H1 (cell line): Measurements from ENCODE around the gene CXCL16. TPM values are rescaled to one million over a fixed set of nuclear protein-coding genes. Genes with fewer than 3 reads are reported as not detected.

Source experiments
- CTCF ChIA-PET: fragments of 300-600 bp; sonication (Branson Sonifier 250); formaldehyde crosslinking; loops from one replicate; lab custom pipeline; 2021; ENCODE audit not compliant: partially characterized antibody; lab: Charles Lee
- POLR2A ChIA-PET: fragments of 300-600 bp; sonication (Branson Sonifier 250); formaldehyde crosslinking; loops from one replicate; lab custom pipeline; 2021; ENCODE audit warnings: inconsistent platforms; ENCODE audit not compliant: partially characterized antibody; lab: Charles Lee
- DNase-seq, 2 experiments: peaks; one replicate each; pipeline versions ENCODE4 v3.0.0 to v3.0.0-alpha.2; 2010 to 2022; ENCODE audit warnings: low spot score in 2 of 2, low read depth in 1 of 2, mixed read lengths in 1 of 2
- FAIRE-seq: peaks from 2 replicates; lab custom pipeline; 2011; peaks lifted over from hg19 to GRCh38; lab: Jason Lieb, UNC
- H2AFZ ChIP-seq: 2 replicates; pipeline ENCODE4 v1.8.1; 2012; ENCODE audit warnings: low read length, inconsistent platforms
- H2AK5ac ChIP-seq: 2 replicates; pipeline ENCODE4 v1.6.1; 2013; ENCODE audit warnings: low read depth, low read length
- H2BK120ac ChIP-seq: replicated peaks from 2 replicates; pipeline ENCODE3; 2013; ENCODE audit warnings: low read depth, low read length, inconsistent platforms
- H2BK12ac ChIP-seq: 2 replicates; pipeline ENCODE4 v1.6.1; 2013; ENCODE audit warnings: low read depth, low read length
- H2BK15ac ChIP-seq: 2 replicates; pipeline ENCODE4 v1.6.1; 2013; ENCODE audit warnings: low read length
- H2BK20ac ChIP-seq: 2 replicates; pipeline ENCODE4 v1.6.1; 2013; ENCODE audit warnings: low read length
- H2BK5ac ChIP-seq: 2 replicates; pipeline ENCODE4 v1.6.1; 2013; ENCODE audit warnings: low read depth, low read length
- H3K14ac ChIP-seq: 2 replicates; pipeline ENCODE4 v1.6.1; 2013; ENCODE audit warnings: inconsistent platforms; ENCODE audit not compliant: insufficient read length
- H3K18ac ChIP-seq: 2 replicates; pipeline ENCODE4 v1.6.1; 2013; ENCODE audit warnings: low read length; ENCODE audit errors: extremely low read depth
- H3K23ac ChIP-seq: 2 replicates; pipeline ENCODE4 v1.6.1; 2013; ENCODE audit warnings: inconsistent platforms; ENCODE audit not compliant: insufficient read length
- H3K23me2 ChIP-seq: 2 replicates; pipeline ENCODE4 v1.6.1; 2013; ENCODE audit warnings: low read depth, low read length
- H3K27ac ChIP-seq: 2 replicates; pipeline ENCODE4 v1.6.1; 2011; ENCODE audit warnings: low read depth, low read length, inconsistent platforms
- H3K27me3 ChIP-seq, 4 experiments: replicated peaks in 1 of 4; 1 replicate in 1 of 4; 2 replicates in 3 of 4; pipeline versions ENCODE4 v1.6.1 to v1.8.1; 2011 to 2013; ENCODE audit warnings: low read length in 3 of 4, mild to moderate bottlenecking in 3 of 4, inconsistent platforms in 2 of 4, mixed read lengths in 2 of 4, moderate library complexity in 1 of 4; ENCODE audit not compliant: control insufficient read depth in 3 of 4, insufficient read depth in 3 of 4; ENCODE audit errors: extremely low read depth in 1 of 4
- H3K36me3 ChIP-seq, 4 experiments: 2 replicates each; pipeline versions ENCODE4 v1.6.1 to v1.8.1; 2011 to 2013; ENCODE audit warnings: mild to moderate bottlenecking in 4 of 4, low read length in 3 of 4, moderate library complexity in 2 of 4, control low read depth in 1 of 4, inconsistent platforms in 1 of 4; ENCODE audit not compliant: insufficient read depth in 4 of 4, control insufficient read depth in 2 of 4
- H3K4ac ChIP-seq: replicated peaks from 2 replicates; pipeline ENCODE3; 2013; ENCODE audit warnings: low read length, low read depth, mixed read lengths, inconsistent platforms; ENCODE audit not compliant: insufficient read length
- H3K4me1 ChIP-seq, 4 experiments: replicated peaks in 1 of 4; 1 replicate in 1 of 4; 2 replicates in 3 of 4; pipeline versions ENCODE4 v1.6.1 to v1.8.1; 2011 to 2013; ENCODE audit warnings: low read length in 3 of 4, inconsistent platforms in 2 of 4, mixed read lengths in 1 of 4; ENCODE audit not compliant: insufficient read depth in 4 of 4, control insufficient read depth in 3 of 4
- H3K4me2 ChIP-seq, 2 experiments: 2 replicates each; pipeline versions ENCODE4 v1.6.1 to v1.8.1; 2011 to 2013; ENCODE audit warnings: low read depth in 2 of 2, low read length in 2 of 2, control low read depth in 1 of 2, inconsistent platforms in 1 of 2, mild to moderate bottlenecking in 1 of 2; ENCODE audit not compliant: insufficient read depth in 1 of 2
- H3K4me3 ChIP-seq, 4 experiments: fragments of 200-600, 300-600 bp in 1 of 4; sonication (generic), shearing (Covaris generic), sonication (Bioruptor Twin) in 1 of 4; 2 replicates each; pipeline versions ENCODE4 v1.5.1 to v1.8.1; 2011 to 2016; ENCODE audit warnings: low read length in 4 of 4, low read depth in 3 of 4, control low read depth in 2 of 4, inconsistent platforms in 2 of 4, mild to moderate bottlenecking in 2 of 4, mixed read lengths in 1 of 4, moderate library complexity in 1 of 4; ENCODE audit not compliant: insufficient read depth in 2 of 4; ENCODE audit errors: extremely low read depth in 1 of 4
- H3K56ac ChIP-seq: replicated peaks from 2 replicates; pipeline ENCODE3; 2013; ENCODE audit warnings: low read depth, mild to moderate bottlenecking, mixed read lengths, low read length, inconsistent platforms; ENCODE audit not compliant: insufficient read length
- H3K79me1 ChIP-seq: 2 replicates; pipeline ENCODE4 v1.6.1; 2013; ENCODE audit warnings: low read depth, low read length, control low read depth
- H3K79me2 ChIP-seq, 2 experiments: 2 replicates each; pipeline versions ENCODE4 v1.6.1 to v1.8.1; 2012 to 2013; ENCODE audit warnings: low read length in 2 of 2, mild to moderate bottlenecking in 2 of 2, inconsistent platforms in 1 of 2; ENCODE audit not compliant: insufficient read depth in 2 of 2, control insufficient read depth in 1 of 2
- H3K9ac ChIP-seq, 4 experiments: replicated peaks in 1 of 4; 1 replicate in 1 of 4; 2 replicates in 3 of 4; pipeline versions ENCODE4 v1.6.1 to v1.8.1; 2011 to 2013; ENCODE audit warnings: low read depth in 3 of 4, low read length in 3 of 4, control low read depth in 2 of 4, mild to moderate bottlenecking in 2 of 4, moderate library complexity in 2 of 4, inconsistent platforms in 1 of 4; ENCODE audit errors: extremely low read depth in 1 of 4
- H3K9me3 ChIP-seq, 2 experiments: 2 replicates each; pipeline versions ENCODE4 v1.6.1 to v1.8.1; 2012 to 2013; ENCODE audit warnings: mild to moderate bottlenecking in 2 of 2, moderate library complexity in 2 of 2, control low read depth in 1 of 2, inconsistent platforms in 1 of 2, low read depth in 1 of 2, low read length in 1 of 2, mixed read lengths in 1 of 2; ENCODE audit not compliant: insufficient read depth in 2 of 2
- H4K20me1 ChIP-seq, 2 experiments: replicated peaks in 1 of 2; 2 replicates each; pipeline versions ENCODE3 to v1.8.1; 2011 to 2013; ENCODE audit warnings: inconsistent platforms in 2 of 2, low read length in 2 of 2, mild to moderate bottlenecking in 1 of 2; ENCODE audit not compliant: insufficient read depth in 2 of 2, control insufficient read depth in 1 of 2
- H4K5ac ChIP-seq: 2 replicates; pipeline ENCODE4 v1.6.1; 2013; ENCODE audit warnings: low read length, low read depth, mixed read lengths, inconsistent platforms; ENCODE audit not compliant: insufficient read length
- H4K8ac ChIP-seq: 2 replicates; pipeline ENCODE4 v1.8.0; 2013; ENCODE audit warnings: mild to moderate bottlenecking, moderate library complexity, low read length, inconsistent platforms; ENCODE audit not compliant: insufficient read depth; ENCODE audit errors: extremely low read depth
- H4K91ac ChIP-seq: replicated peaks from 2 replicates; pipeline ENCODE3; 2013; ENCODE audit warnings: low read length, mixed read lengths, inconsistent platforms; ENCODE audit not compliant: insufficient read length
- BRCA1 ChIP-seq: IDR thresholded peaks from 2 replicates; pipeline ENCODE4 v1.6.1; 2012; ENCODE audit warnings: low read depth, low read length, improper control_type of control experiment
- CBX8 ChIP-seq: fragments of 300-800, 300-1000 bp; sonication (generic); IDR thresholded peaks from 2 replicates; pipeline ENCODE4 v1.7.1; 2016; ENCODE audit warnings: low read depth, low read length, borderline replicate concordance
- CHD2 ChIP-seq: IDR thresholded peaks from 2 replicates; pipeline ENCODE4 v1.6.1; 2012; ENCODE audit warnings: low read length, improper control_type of control experiment
- GABPA ChIP-seq: IDR thresholded peaks from 2 replicates; pipeline ENCODE4 v1.6.1; 2011; ENCODE audit warnings: mild to moderate bottlenecking, low read length, moderate library complexity, borderline replicate concordance; ENCODE audit not compliant: insufficient read depth
- GTF2F1 ChIP-seq: IDR thresholded peaks from 2 replicates; pipeline ENCODE4 v1.6.1; 2012; ENCODE audit warnings: low read depth, low read length, improper control_type of control experiment, borderline replicate concordance
- HDAC2 ChIP-seq, 2 experiments: fragments of 300-600 bp in 1 of 2; sonication (generic) in 1 of 2; IDR thresholded peaks; 2 replicates each; pipeline ENCODE4 v1.6.1; 2011 to 2012; ENCODE audit warnings: low read depth in 2 of 2, low read length in 2 of 2, mild to moderate bottlenecking in 2 of 2, moderate library complexity in 2 of 2, borderline replicate concordance in 1 of 2, inconsistent platforms in 1 of 2
- MAFK ChIP-seq: IDR thresholded peaks from 2 replicates; pipeline ENCODE4 v1.6.1; 2012; ENCODE audit warnings: low read depth, mild to moderate bottlenecking, improper control_type of control experiment, low read length
- POLR2A ChIP-seq, 2 experiments: IDR thresholded peaks; 1 replicate in 1 of 2; 2 replicates in 1 of 2; pipeline ENCODE4 v1.6.1; 2011; ENCODE audit warnings: low read depth in 2 of 2, low read length in 2 of 2, mild to moderate bottlenecking in 2 of 2; ENCODE audit errors: control extremely low read depth in 1 of 2
- TAF7 ChIP-seq: optimal IDR thresholded peaks from 2 replicates; pipeline ENCODE3; 2011; ENCODE audit warnings: low read depth, mild to moderate bottlenecking, inconsistent platforms, low read length, moderate library complexity, borderline replicate concordance
- TEAD4 ChIP-seq: IDR thresholded peaks from 2 replicates; pipeline ENCODE4 v1.6.1; 2012; ENCODE audit warnings: low read depth, low read length, inconsistent platforms, mixed read lengths
- WGBS, 2 experiments: shearing (Covaris generic) in 1 of 2; methylation state at CpG; one replicate each; pipeline versions ENCODE4 v1.1.6 to v1.1.7; 2013 to 2015; ENCODE audit warnings: low lambda C conversion rate in 2 of 2, mixed read lengths in 2 of 2, inconsistent platforms in 1 of 2, low coverage in 1 of 2, missing lambda C conversion rate in 1 of 2; ENCODE audit not compliant: insufficient replicate concordance in 2 of 2, insufficient coverage in 1 of 2, insufficient read length in 1 of 2; ENCODE audit errors: extremely low coverage in 1 of 2, missing lambda C conversion rate in 1 of 2; 5-methylcytosine and 5-hydroxymethylcytosine counted together
- polyA plus RNA-seq, 7 experiments: library from polyadenylated mRNA; depleted of rRNA in 3 of 7; stranded (reverse) in 5 of 7; unstranded in 2 of 7; fragments of >200 nt in 5 of 7; fragments of 200-250 nt in 2 of 7; gene quantifications; 1 replicate in 5 of 7; 2 replicates in 1 of 7; 4 replicates in 1 of 7; pipeline versions ENCODE4 v1.2.1 to v1.2.3, GENCODE V29; 2011 to 2013; ENCODE audit warnings: missing spikeins in 2 of 7, mixed read lengths in 2 of 7
- total RNA-seq: library from RNA; stranded (reverse); fragmentation: NEBNext Ultra II Directional; extraction: Animal tissue kit (Norgen Biotek cat#: 25700); gene quantifications from 2 replicates; pipeline ENCODE4 v1.2.1, GENCODE V29; 2021
- TF ChIP-seq, protein P1 (sequence below): IDR thresholded peaks from 2 replicates; pipeline ENCODE4 v1.6.1; 2011; ENCODE audit warnings: low read depth, mild to moderate bottlenecking, low read length; ENCODE audit not compliant: insufficient read depth
- TF ChIP-seq, protein P2 (sequence below): IDR thresholded peaks from 2 replicates; pipeline ENCODE4 v1.6.1; 2012; ENCODE audit warnings: inconsistent platforms

The CXCL16 gene
- total and polyA plus RNA-seq, 2 of the 8 experiments (the other 6 are each of a cell fraction or from before 2014, with no cell fraction given), result 3.5 to 4.8 TPM

DNA sequence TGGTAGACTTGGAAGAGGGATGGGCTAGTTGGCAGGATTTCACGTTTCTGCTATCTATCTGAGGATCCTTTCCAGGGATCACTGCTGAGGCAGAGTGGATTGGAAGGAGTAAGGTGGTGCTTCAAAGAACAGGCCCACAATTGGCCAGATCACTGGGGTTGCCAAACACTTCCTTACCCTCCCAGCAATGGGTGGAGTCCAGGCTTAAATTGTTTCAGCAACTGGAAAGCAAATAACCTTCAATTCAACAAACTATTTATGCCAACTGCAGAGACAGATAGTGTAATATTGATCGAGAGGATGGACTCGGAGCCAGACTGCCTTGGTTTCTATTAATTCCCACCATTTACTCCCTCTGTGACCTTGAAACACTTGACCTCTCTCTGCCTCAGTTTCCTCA lies 27.2 kb downstream of the CXCL16 start:
- peaks cover 6% of the 10 kb centered on the region for H3K23me2 ChIP-seq
- no peak overlapping the region for H3K9ac ChIP-seq
- no peak overlapping the region for H2BK12ac ChIP-seq
- H3K4ac ChIP-seq, result no peak overlapping the region
- no peak overlapping the region for H3K27ac ChIP-seq
- no peak overlapping the region for H2AK5ac ChIP-seq
- no peaks in the 10 kb centered on the region for H3K27me3 ChIP-seq
- ChIA-PET CTCF (interaction anchor here (1.2 kb wide), 1 partner anchor 78 kb away, joined by 3 read pairs; no protein-coding TSS in a partner anchor), POLR2A (interaction anchor here (0.5 to 1.7 kb wide), 2 partner anchors 9 to 18 kb away, joined by 3 read pairs; partner anchors contain the start of gene MED11)
- H3K23ac ChIP-seq, result no peak overlapping the region
- H2BK20ac ChIP-seq, result no peak overlapping the region
- no peak overlapping the region for H3K14ac ChIP-seq
- no peak for DNase-seq
- no peak overlapping the region for H4K5ac ChIP-seq
- no peak overlapping the region for H3K56ac ChIP-seq
- H3K18ac ChIP-seq, result no peak overlapping the region
- TF ChIP-seq, protein P1, sequence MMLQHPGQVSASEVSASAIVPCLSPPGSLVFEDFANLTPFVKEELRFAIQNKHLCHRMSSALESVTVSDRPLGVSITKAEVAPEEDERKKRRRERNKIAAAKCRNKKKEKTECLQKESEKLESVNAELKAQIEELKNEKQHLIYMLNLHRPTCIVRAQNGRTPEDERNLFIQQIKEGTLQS, result no peak
- TF ChIP-seq GABPA (no peak), POLR2A (IDR thresholded peaks at IDR 0.05; ENCODE audit: control extremely low read depth in 1 of 2, low read depth in 2 of 2, low read length in 2 of 2) (no peak), HDAC2 (IDR thresholded peaks at IDR 0.05; ENCODE audit: borderline replicate concordance in 1 of 2, low read depth in 2 of 2, low read length in 2 of 2) (no peak), GTF2F1 (no peak), MAFK (no peak), CHD2 (no peak), TAF7 (no peak), BRCA1 (no peak), TEAD4 (no peak), CBX8 (no peak)
- TF ChIP-seq, protein P2, sequence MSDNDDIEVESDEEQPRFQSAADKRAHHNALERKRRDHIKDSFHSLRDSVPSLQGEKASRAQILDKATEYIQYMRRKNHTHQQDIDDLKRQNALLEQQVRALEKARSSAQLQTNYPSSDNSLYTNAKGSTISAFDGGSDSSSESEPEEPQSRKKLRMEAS, result no peak
- no peak overlapping the region for H4K8ac ChIP-seq
- no peak overlapping the region; a peak in 1 of 4 replicates for H3K4me2 ChIP-seq
- no peak overlapping the region for H2BK5ac ChIP-seq
- H2BK120ac ChIP-seq, result no peak overlapping the region
- H2AFZ ChIP-seq, result no peak overlapping the region
- peaks cover 0 to 10% (median 6%) of the 10 kb centered on the region in 4 experiments; a peak in 6 of 8 replicates for H3K36me3 ChIP-seq
- no peak overlapping the region for H3K4me3 ChIP-seq
- peaks cover 7% of the 10 kb centered on the region; the same call in 1 of the 2 replicates for H3K79me1 ChIP-seq
- peaks cover 0 to 7% (median 6%) of the 10 kb centered on the region in 4 experiments; a peak in 4 of 7 replicates for H3K4me1 ChIP-seq
- H4K20me1 ChIP-seq, result peaks cover 0 to 7% of the 10 kb centered on the region in 2 experiments
- H4K91ac ChIP-seq, result no peak overlapping the region
- peaks cover 0 to 19% of the 10 kb centered on the region in 2 experiments; a peak in 2 of 4 replicates for H3K79me2 ChIP-seq
- 0 out of 2 replicates have a peak overlapping the region, but pooled peaks have one; percentile 29 for H2BK15ac ChIP-seq
- WGBS, 2 experiments, result 91% methylated on average over 3 of the region's 3 CpGs; no CpG with 5 or more reads in 1 of the 2 experiments
- FAIRE-seq, result no peak
- H3K9me3 ChIP-seq, result 0 out of 4 replicates have a peak, but pooled peaks cover 0 to 3% of the 10 kb centered on the region in 2 experiments
